UCSD-AML1 (cell line): ENCODE measurements around the gene C6orf163.

ENCODE experiments used
- DNase-seq: peaks from one replicate; lab custom pipeline; 2025; ENCODE audit not compliant: unreplicated experiment; lab: John Stamatoyannopoulos, UW

C6orf163 gene

GRCh38 chr6:87408721-87409155, 64.1 kb downstream of the C6orf163 start:
- DNase-seq = no peak
